WTC11 (cell line): Measurements from ENCODE around the gene REEP2. TPM values are rescaled to one million over a fixed set of nuclear protein-coding genes. Genes with fewer than 3 reads are reported as not detected.

Source experiments
- ATAC-seq: fragments of 200-7000 bp; cut with Tn5 transposase; 2 replicates; pipeline ENCODE4 v1.10.0; 2021; ENCODE audit warnings: mild to moderate bottlenecking, moderate library complexity
- CTCF ChIA-PET: fragments of 300-600 bp; sonication (Branson Sonifier 250); formaldehyde crosslinking; loops from one replicate; lab custom pipeline; 2021; ENCODE audit warnings: antibody characterized with exemption; lab: Charles Lee
- POLR2A ChIA-PET: fragments of 350-600 bp; sonication (Branson Sonifier 250); formaldehyde crosslinking; loops from one replicate; lab custom pipeline; 2021; ENCODE audit warnings: antibody characterized with exemption; lab: Charles Lee
- DNase-seq: peaks from one replicate; pipeline ENCODE4 v3.0.0; 2021; ENCODE audit warnings: low spot score
- H3K27ac Mint-ChIP-seq: 2 replicates; pipeline ENCODE4 v1.8.0; 2021; ENCODE audit warnings: mixed read lengths
- H3K27me3 Mint-ChIP-seq: 2 replicates; pipeline ENCODE4 v1.8.0; 2021; ENCODE audit warnings: low read depth, mild to moderate bottlenecking, moderate library complexity, mixed read lengths
- H3K36me3 Mint-ChIP-seq: 2 replicates; pipeline ENCODE4 v1.8.0; 2021; ENCODE audit warnings: mixed read lengths
- H3K4me1 Mint-ChIP-seq: 2 replicates; pipeline ENCODE4 v1.8.0; 2022; ENCODE audit warnings: mixed read lengths
- H3K4me3 Mint-ChIP-seq: 2 replicates; pipeline ENCODE4 v1.8.0; 2021; ENCODE audit warnings: mild to moderate bottlenecking, moderate library complexity, mixed read lengths
- H3K9me3 Mint-ChIP-seq: 2 replicates; pipeline ENCODE4 v1.8.0; 2021; ENCODE audit warnings: mixed read lengths
- CREB1 ChIP-seq: sonication (generic); formaldehyde crosslinking; IDR thresholded peaks from 2 replicates; pipeline ENCODE4 v1.8.0; 2023; ENCODE audit warnings: mild to moderate bottlenecking, missing genetic modification reagents
- EMX1 ChIP-seq: fragments of 250-450 bp; sonication (Bioruptor Pico); IDR thresholded peaks from 2 replicates; pipeline ENCODE4 v1.8.0; 2021; ENCODE audit warnings: mild to moderate bottlenecking
- ESRRA ChIP-seq: sonication (generic); formaldehyde crosslinking; IDR thresholded peaks from 2 replicates; pipeline ENCODE4 v1.8.1; 2022; ENCODE audit warnings: mild to moderate bottlenecking, missing genetic modification reagents, borderline replicate concordance
- ETV6 ChIP-seq: sonication (generic); formaldehyde crosslinking; IDR thresholded peaks from 2 replicates; pipeline ENCODE4 v1.8.1; 2022; ENCODE audit warnings: mild to moderate bottlenecking, missing genetic modification reagents
- FOXK1 ChIP-seq: sonication (generic); formaldehyde crosslinking; IDR thresholded peaks from 2 replicates; pipeline ENCODE4 v1.8.0; 2022; ENCODE audit warnings: mild to moderate bottlenecking, moderate library complexity, missing genetic modification reagents
- GABPB1 ChIP-seq: sonication (generic); formaldehyde crosslinking; IDR thresholded peaks from 2 replicates; pipeline ENCODE4 v1.8.1; 2023; ENCODE audit warnings: mild to moderate bottlenecking, missing genetic modification reagents
- HMGA2 ChIP-seq: fragments of 250-450 bp; sonication (Bioruptor Pico); IDR thresholded peaks from 2 replicates; pipeline ENCODE4 v1.4.0; 2021; ENCODE audit warnings: mild to moderate bottlenecking, moderate library complexity
- JUN ChIP-seq: sonication (generic); formaldehyde crosslinking; IDR thresholded peaks from 2 replicates; pipeline ENCODE4 v1.8.0; 2023; ENCODE audit warnings: mild to moderate bottlenecking, missing genetic modification reagents
- KAT7 ChIP-seq: sonication (generic); formaldehyde crosslinking; IDR thresholded peaks from 2 replicates; pipeline ENCODE4 v1.8.1; 2023; ENCODE audit warnings: missing genetic modification reagents, mild to moderate bottlenecking, borderline replicate concordance
- OVOL2 ChIP-seq: fragments of 250-450 bp; sonication (Bioruptor Pico); IDR thresholded peaks from 2 replicates; pipeline ENCODE4 v1.9.0; 2021; ENCODE audit warnings: mild to moderate bottlenecking, borderline replicate concordance
- SMAD3 ChIP-seq: sonication (generic); formaldehyde crosslinking; IDR thresholded peaks from 2 replicates; pipeline ENCODE4 v1.8.0; 2022; ENCODE audit warnings: missing genetic modification reagents, mild to moderate bottlenecking, borderline replicate concordance
- SMAD4 ChIP-seq: sonication (generic); formaldehyde crosslinking; IDR thresholded peaks from 2 replicates; pipeline ENCODE4 v1.8.0; 2022; ENCODE audit warnings: mild to moderate bottlenecking, missing genetic modification reagents
- SOX15 ChIP-seq: fragments of 250-450 bp; sonication (Bioruptor Pico); IDR thresholded peaks from 2 replicates; pipeline ENCODE4 v1.9.0; 2021; ENCODE audit warnings: mild to moderate bottlenecking
- SP1 ChIP-seq: sonication (generic); formaldehyde crosslinking; conservative IDR thresholded peaks from 2 replicates; pipeline ENCODE4 v1.8.1; 2022; ENCODE audit warnings: missing genetic modification reagents
- TEAD1 ChIP-seq: sonication (generic); formaldehyde crosslinking; IDR thresholded peaks from 2 replicates; pipeline ENCODE4 v1.8.0; 2022; ENCODE audit warnings: mild to moderate bottlenecking, missing genetic modification reagents
- ZNF121 ChIP-seq: sonication (generic); formaldehyde crosslinking; IDR thresholded peaks from 2 replicates; pipeline ENCODE4 v1.8.0; 2023; ENCODE audit warnings: missing genetic modification reagents
- ZNF423 ChIP-seq: fragments of 250-450 bp; sonication (Bioruptor Pico); IDR thresholded peaks from 2 replicates; pipeline ENCODE4 v2.1.2; 2022; ENCODE audit warnings: mild to moderate bottlenecking, moderate library complexity
- ZNF671 ChIP-seq: fragments of 250-450 bp; sonication (Bioruptor Pico); IDR thresholded peaks from 2 replicates; pipeline ENCODE4 v1.8.0; 2021; ENCODE audit warnings: mild to moderate bottlenecking
- total RNA-seq: library from RNA; stranded (reverse); gene quantifications from 3 replicates; pipeline ENCODE4 v1.2.3, GENCODE V29; 2021
- TF ChIP-seq, protein P1 (sequence below): sonication (generic); formaldehyde crosslinking; conservative IDR thresholded peaks from 2 replicates; pipeline ENCODE4 v1.8.1; 2022; ENCODE audit warnings: mild to moderate bottlenecking, missing genetic modification reagents
- TF ChIP-seq, protein P2 (sequence below): sonication (generic); formaldehyde crosslinking; IDR thresholded peaks from 2 replicates; pipeline ENCODE4 v1.8.0; 2022; ENCODE audit warnings: mild to moderate bottlenecking, missing genetic modification reagents
- TF ChIP-seq, protein P3 (sequence below): fragments of 200-600 bp; IDR thresholded peaks from 2 replicates; pipeline ENCODE4 v1.8.0; 2022; ENCODE audit warnings: antibody characterized with exemption
- TF ChIP-seq, protein P4 (sequence below): sonication (generic); formaldehyde crosslinking; IDR thresholded peaks from 2 replicates; pipeline ENCODE4 v1.8.0; 2022; ENCODE audit warnings: mild to moderate bottlenecking, missing genetic modification reagents
- TF ChIP-seq, protein P5 (sequence below): fragments of 250-450 bp; sonication (Bioruptor Pico); IDR thresholded peaks from 2 replicates; pipeline ENCODE4 v1.8.0; 2021; ENCODE audit warnings: mild to moderate bottlenecking
- TF ChIP-seq, protein P6 (sequence below): sonication (generic); formaldehyde crosslinking; IDR thresholded peaks from 2 replicates; pipeline ENCODE4 v1.8.1; 2023; ENCODE audit warnings: mild to moderate bottlenecking, moderate library complexity, missing genetic modification reagents

The REEP2 gene
- total RNA-seq, 1 experiment from 2014 or later = 51.1 TPM

DNA sequence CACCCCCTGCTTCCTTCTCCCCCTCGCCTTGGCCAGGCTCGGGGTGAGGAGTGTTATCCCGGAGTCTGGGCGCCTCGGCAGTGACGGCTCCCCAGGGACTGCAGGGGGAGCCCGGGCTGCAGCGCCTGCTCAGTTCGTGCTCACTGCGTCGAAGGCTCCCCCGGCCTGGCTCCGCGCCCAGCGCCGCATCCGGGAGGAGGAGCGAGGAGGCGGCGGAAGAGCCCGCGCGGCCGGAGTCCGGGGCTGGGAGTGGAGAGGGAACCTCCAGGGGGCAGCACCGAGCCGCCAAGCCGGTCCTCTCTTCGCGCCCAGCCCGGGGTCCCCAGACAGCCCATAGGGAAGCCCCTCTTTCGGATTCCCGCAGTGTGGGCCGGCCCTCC, 25.1 kb downstream of the REEP2 start (continued):
- no peak for TF ChIP-seq SMAD3 (CRISPR knock-in tag)
- TF ChIP-seq CREB1 (CRISPR knock-in tag) = no peak
- peak; percentile 70 for TF ChIP-seq ZNF423 (CRISPR knock-in tag)
- TF ChIP-seq SOX15 (CRISPR knock-in tag) = no peak
- TF ChIP-seq, protein P1, sequence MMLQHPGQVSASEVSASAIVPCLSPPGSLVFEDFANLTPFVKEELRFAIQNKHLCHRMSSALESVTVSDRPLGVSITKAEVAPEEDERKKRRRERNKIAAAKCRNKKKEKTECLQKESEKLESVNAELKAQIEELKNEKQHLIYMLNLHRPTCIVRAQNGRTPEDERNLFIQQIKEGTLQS (CRISPR knock-in tag) = no peak
- TF ChIP-seq SMAD4 = no peak
- no peak for TF ChIP-seq JUN (CRISPR knock-in tag)
- TF ChIP-seq, protein P2, sequence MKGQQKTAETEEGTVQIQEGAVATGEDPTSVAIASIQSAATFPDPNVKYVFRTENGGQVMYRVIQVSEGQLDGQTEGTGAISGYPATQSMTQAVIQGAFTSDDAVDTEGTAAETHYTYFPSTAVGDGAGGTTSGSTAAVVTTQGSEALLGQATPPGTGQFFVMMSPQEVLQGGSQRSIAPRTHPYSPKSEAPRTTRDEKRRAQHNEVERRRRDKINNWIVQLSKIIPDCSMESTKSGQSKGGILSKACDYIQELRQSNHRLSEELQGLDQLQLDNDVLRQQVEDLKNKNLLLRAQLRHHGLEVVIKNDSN (CRISPR knock-in tag) = no peak
- TF ChIP-seq, protein P3, sequence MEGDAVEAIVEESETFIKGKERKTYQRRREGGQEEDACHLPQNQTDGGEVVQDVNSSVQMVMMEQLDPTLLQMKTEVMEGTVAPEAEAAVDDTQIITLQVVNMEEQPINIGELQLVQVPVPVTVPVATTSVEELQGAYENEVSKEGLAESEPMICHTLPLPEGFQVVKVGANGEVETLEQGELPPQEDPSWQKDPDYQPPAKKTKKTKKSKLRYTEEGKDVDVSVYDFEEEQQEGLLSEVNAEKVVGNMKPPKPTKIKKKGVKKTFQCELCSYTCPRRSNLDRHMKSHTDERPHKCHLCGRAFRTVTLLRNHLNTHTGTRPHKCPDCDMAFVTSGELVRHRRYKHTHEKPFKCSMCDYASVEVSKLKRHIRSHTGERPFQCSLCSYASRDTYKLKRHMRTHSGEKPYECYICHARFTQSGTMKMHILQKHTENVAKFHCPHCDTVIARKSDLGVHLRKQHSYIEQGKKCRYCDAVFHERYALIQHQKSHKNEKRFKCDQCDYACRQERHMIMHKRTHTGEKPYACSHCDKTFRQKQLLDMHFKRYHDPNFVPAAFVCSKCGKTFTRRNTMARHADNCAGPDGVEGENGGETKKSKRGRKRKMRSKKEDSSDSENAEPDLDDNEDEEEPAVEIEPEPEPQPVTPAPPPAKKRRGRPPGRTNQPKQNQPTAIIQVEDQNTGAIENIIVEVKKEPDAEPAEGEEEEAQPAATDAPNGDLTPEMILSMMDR = peak; percentile 83
- TF ChIP-seq, protein P4, sequence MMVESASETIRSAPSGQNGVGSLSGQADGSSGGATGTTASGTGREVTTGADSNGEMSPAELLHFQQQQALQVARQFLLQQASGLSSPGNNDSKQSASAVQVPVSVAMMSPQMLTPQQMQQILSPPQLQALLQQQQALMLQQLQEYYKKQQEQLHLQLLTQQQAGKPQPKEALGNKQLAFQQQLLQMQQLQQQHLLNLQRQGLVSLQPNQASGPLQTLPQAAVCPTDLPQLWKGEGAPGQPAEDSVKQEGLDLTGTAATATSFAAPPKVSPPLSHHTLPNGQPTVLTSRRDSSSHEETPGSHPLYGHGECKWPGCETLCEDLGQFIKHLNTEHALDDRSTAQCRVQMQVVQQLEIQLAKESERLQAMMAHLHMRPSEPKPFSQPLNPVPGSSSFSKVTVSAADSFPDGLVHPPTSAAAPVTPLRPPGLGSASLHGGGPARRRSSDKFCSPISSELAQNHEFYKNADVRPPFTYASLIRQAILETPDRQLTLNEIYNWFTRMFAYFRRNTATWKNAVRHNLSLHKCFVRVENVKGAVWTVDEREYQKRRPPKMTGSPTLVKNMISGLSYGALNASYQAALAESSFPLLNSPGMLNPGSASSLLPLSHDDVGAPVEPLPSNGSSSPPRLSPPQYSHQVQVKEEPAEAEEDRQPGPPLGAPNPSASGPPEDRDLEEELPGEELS (CRISPR knock-in tag) = peak; percentile 62; the same call in 1 of the 2 replicates
- TF ChIP-seq GABPB1 (CRISPR knock-in tag) = no peak
- TF ChIP-seq KAT7 (CRISPR knock-in tag) = no peak; the same call in 1 of the 2 replicates
- no peak for TF ChIP-seq ZNF671

DNA sequence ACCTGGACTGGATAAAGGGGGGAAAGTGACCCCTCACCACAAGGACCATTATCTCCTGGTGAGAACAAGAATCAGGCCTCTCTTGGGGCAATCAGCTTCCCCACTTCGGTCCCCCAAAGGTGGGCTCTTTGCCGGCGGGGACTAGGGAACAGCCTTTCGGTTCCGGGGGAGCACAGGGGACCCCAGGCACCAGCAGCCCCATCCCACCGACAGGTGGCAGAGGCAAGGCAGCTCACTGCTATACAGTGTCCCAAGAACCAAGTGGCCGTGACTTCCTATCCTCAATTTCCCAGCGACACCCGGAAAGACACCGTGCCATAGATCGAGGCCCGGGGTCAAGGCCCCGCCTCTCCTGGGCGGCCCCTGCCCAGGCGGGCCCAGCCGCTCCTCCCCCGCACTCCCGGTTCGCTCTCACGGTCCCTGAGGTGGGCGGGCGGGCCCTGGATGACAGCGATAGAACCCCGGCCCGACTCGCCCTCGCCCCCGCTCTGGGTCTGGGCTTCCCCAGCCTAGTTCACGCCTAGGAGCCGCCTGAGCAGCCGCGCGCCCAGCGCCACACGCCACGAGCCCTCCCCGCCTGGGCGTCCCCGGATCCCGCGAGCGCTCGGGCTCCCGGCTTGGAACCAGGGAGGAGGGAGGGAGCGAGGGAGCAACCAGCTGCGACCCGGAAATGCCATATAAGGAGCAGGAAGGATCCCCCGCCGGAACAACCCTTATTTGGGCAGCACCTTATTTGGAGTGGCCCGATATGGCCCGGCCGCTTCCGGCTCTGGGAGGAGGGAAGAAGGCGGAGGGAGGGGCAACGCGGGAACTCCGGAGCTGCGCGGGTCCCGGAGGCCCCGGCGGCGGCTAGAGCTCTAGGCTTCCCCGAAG, 25.8 kb downstream of the REEP2 start:
- ATAC-seq (peak; percentile 71), DNase-seq (peak; percentile 97)
- Mint-ChIP-seq H3K27me3 (peaks cover 34% of the 10 kb centered on the region), H3K9me3 (no peaks in the 10 kb centered on the region), H3K4me1 (0 out of 2 replicates have a peak, but pooled peaks cover 7% of the 10 kb centered on the region), H3K27ac (peak overlapping the region; percentile 94), H3K36me3 (peaks cover 22% of the 10 kb centered on the region), H3K4me3 (peak overlapping the region; percentile 83)
- CTCF ChIA-PET = interaction anchor here (0.6 to 13.9 kb wide), 22 partner anchors 8 to 528 kb away, joined by 3 to 254 read pairs (median 4); partner anchors contain the start of genes ETF1, HSPA9, KDM3B and KIF20A
- POLR2A ChIA-PET = interaction anchor here (0.5 to 3.3 kb wide), 13 partner anchors 8 to 820 kb away, joined by 3 to 28 read pairs (median 6); partner anchors contain the start of genes ETF1 and KDM3B
- TF ChIP-seq SMAD3 (CRISPR knock-in tag) (peak; percentile 7; the same call in 1 of the 2 replicates), TEAD1 (CRISPR knock-in tag) (no peak), EMX1 (CRISPR knock-in tag) (0 out of 2 replicates have a peak, but pooled peaks have one; percentile 11), ESRRA (CRISPR knock-in tag) (no peak), OVOL2 (no peak), GABPB1 (CRISPR knock-in tag) (peak; percentile 50), HMGA2 (CRISPR knock-in tag) (0 out of 2 replicates have a peak, but pooled peaks have one; percentile 22), CREB1 (CRISPR knock-in tag) (no peak), ETV6 (CRISPR knock-in tag) (0 out of 2 replicates have a peak, but pooled peaks have one; percentile 27), FOXK1 (CRISPR knock-in tag) (peak; percentile 11; the same call in 1 of the 2 replicates), SP1 (CRISPR knock-in tag) (peak; percentile 60), ZNF121 (CRISPR knock-in tag) (no peak)
- TF ChIP-seq, protein P5, sequence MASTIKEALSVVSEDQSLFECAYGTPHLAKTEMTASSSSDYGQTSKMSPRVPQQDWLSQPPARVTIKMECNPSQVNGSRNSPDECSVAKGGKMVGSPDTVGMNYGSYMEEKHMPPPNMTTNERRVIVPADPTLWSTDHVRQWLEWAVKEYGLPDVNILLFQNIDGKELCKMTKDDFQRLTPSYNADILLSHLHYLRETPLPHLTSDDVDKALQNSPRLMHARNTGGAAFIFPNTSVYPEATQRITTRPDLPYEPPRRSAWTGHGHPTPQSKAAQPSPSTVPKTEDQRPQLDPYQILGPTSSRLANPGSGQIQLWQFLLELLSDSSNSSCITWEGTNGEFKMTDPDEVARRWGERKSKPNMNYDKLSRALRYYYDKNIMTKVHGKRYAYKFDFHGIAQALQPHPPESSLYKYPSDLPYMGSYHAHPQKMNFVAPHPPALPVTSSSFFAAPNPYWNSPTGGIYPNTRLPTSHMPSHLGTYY = no peak
- TF ChIP-seq, protein P6, sequence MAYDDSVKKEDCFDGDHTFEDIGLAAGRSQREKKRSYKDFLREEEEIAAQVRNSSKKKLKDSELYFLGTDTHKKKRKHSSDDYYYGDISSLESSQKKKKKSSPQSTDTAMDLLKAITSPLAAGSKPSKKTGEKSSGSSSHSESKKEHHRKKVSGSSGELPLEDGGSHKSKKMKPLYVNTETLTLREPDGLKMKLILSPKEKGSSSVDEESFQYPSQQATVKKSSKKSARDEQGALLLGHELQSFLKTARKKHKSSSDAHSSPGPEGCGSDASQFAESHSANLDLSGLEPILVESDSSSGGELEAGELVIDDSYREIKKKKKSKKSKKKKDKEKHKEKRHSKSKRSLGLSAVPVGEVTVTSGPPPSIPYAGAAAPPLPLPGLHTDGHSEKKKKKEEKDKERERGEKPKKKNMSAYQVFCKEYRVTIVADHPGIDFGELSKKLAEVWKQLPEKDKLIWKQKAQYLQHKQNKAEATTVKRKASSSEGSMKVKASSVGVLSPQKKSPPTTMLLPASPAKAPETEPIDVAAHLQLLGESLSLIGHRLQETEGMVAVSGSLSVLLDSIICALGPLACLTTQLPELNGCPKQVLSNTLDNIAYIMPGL (CRISPR knock-in tag) = peak; percentile 70
- TF ChIP-seq, protein P4 (CRISPR knock-in tag) = 0 out of 2 replicates have a peak, but pooled peaks have one; percentile 3
